ENCODE results near the gene DPY19L3.

GRCh38 chr19:32471811-32472210, 66.2 kb downstream of the DPY19L3 start:
- TF ChIP-seq CTCF (IDR thresholded peaks at IDR 0.05), result no peak
- no peak for TF ChIP-seq EZH2phosphoT487 (IDR thresholded peaks at IDR 0.05)
- no peak for TF ChIP-seq EZH2 (IDR thresholded peaks at IDR 0.05)

Data from neural progenitor cell (in vitro differentiated cells).